Nephron progenitor cell (in vitro differentiated cells): ENCODE data around the gene OSBPL5.

Experiments
- DNase-seq: peaks from one replicate; pipeline ENCODE4 v3.0.0; 2021
- H3K27ac Mint-ChIP-seq: 2 replicates; pipeline ENCODE4 v1.8.0; 2021; ENCODE audit warnings: mild to moderate bottlenecking, moderate library complexity, mixed read lengths
- H3K27me3 Mint-ChIP-seq: 2 replicates; pipeline ENCODE4 v1.8.0; 2021; ENCODE audit warnings: mild to moderate bottlenecking, low read depth, mixed read lengths; ENCODE audit not compliant: poor library complexity
- H3K36me3 Mint-ChIP-seq: 2 replicates; pipeline ENCODE4 v1.8.0; 2021; ENCODE audit warnings: low read depth, mixed read lengths
- H3K4me1 Mint-ChIP-seq: 2 replicates; pipeline ENCODE4 v1.8.0; 2021; ENCODE audit warnings: mixed read lengths
- H3K4me3 Mint-ChIP-seq: 2 replicates; pipeline ENCODE4 v1.8.0; 2021; ENCODE audit warnings: mild to moderate bottlenecking, moderate library complexity, mixed read lengths
- H3K9me3 Mint-ChIP-seq: 2 replicates; pipeline ENCODE4 v1.8.0; 2021; ENCODE audit warnings: mild to moderate bottlenecking, moderate library complexity, mixed read lengths
- CTCF ChIP-seq: fragments of 200-600 bp; sonication (generic); IDR thresholded peaks from 2 replicates; pipeline ENCODE4 v1.5.0; 2021; ENCODE audit warnings: antibody characterized with exemption

Gene OSBPL5

GRCh38 chr11:3150726-3151125, 14.4 kb downstream of the OSBPL5 start:
- DNase-seq = no peak
- Mint-ChIP-seq H3K36me3 (peaks cover 4% of the 10 kb centered on the region), H3K9me3 (no peaks in the 10 kb centered on the region), H3K27me3 (peaks cover 2% of the 10 kb centered on the region), H3K4me3 (no peak overlapping the region), H3K4me1 (peaks cover 74% of the 10 kb centered on the region), H3K27ac (no peak overlapping the region)
- TF ChIP-seq CTCF = no peak

- H3K27ac Mint-ChIP-seq = no peak overlapping the region
These were observed 15.3 kb downstream of the OSBPL5 start for GRCh38 chr11:3149852-3150188.

GRCh38 chr11:3148990-3149851, 15.9 kb downstream of the OSBPL5 start:
- H3K27me3 Mint-ChIP-seq = no peaks in the 10 kb centered on the region
- H3K4me1 Mint-ChIP-seq = peaks cover 64% of the 10 kb centered on the region

More at GRCh38 chr11:3149852-3150188, 15.3 kb downstream of the OSBPL5 start:
- H3K9me3 Mint-ChIP-seq = no peaks in the 10 kb centered on the region
- H3K4me3 Mint-ChIP-seq = no peak overlapping the region
- H3K36me3 Mint-ChIP-seq = peaks cover 4% of the 10 kb centered on the region
- DNase-seq = no peak
- no peaks in the 10 kb centered on the region for H3K27me3 Mint-ChIP-seq
- no peak for TF ChIP-seq CTCF
- peaks cover 70% of the 10 kb centered on the region for H3K4me1 Mint-ChIP-seq

GRCh38 chr11:3148255-3148989, 16.7 kb downstream of the OSBPL5 start:
- no peak for DNase-seq
- H3K9me3 Mint-ChIP-seq = no peaks in the 10 kb centered on the region
- TF ChIP-seq CTCF = no peak
- H3K27me3 Mint-ChIP-seq = no peaks in the 10 kb centered on the region
- peaks cover 56% of the 10 kb centered on the region for H3K4me1 Mint-ChIP-seq
- H3K27ac Mint-ChIP-seq = no peak overlapping the region
- H3K4me3 Mint-ChIP-seq = no peak overlapping the region
- H3K36me3 Mint-ChIP-seq = peaks cover 4% of the 10 kb centered on the region

More at GRCh38 chr11:3148990-3149851, 15.9 kb downstream of the OSBPL5 start:
- no peak for DNase-seq
- Mint-ChIP-seq H3K27ac (no peak overlapping the region), H3K9me3 (no peaks in the 10 kb centered on the region), H3K4me3 (no peak overlapping the region), H3K36me3 (peaks cover 4% of the 10 kb centered on the region)
- TF ChIP-seq CTCF = no peak

GRCh38 chr11:3147626-3148025, 17.5 kb downstream of the OSBPL5 start:
- TF ChIP-seq CTCF = no peak
- no peak for DNase-seq
- no peaks in the 10 kb centered on the region for H3K9me3 Mint-ChIP-seq
- peaks cover 4% of the 10 kb centered on the region for H3K36me3 Mint-ChIP-seq
- no peak overlapping the region for H3K27ac Mint-ChIP-seq
- H3K4me1 Mint-ChIP-seq = peaks cover 49% of the 10 kb centered on the region
- no peaks in the 10 kb centered on the region for H3K27me3 Mint-ChIP-seq
- H3K4me3 Mint-ChIP-seq = no peak overlapping the region
